Breast epithelium (tissue), 4 donors: Measurements from ENCODE around the gene RASL11A. TPM values are rescaled to one million over a fixed set of nuclear protein-coding genes. Genes with fewer than 3 reads are reported as not detected.
"Not testable (repeated sequence)": the region's sequence is repeated elsewhere in the genome, so short reads cannot be mapped to it uniquely, and the experiment has no call there.

Experiments used
- DNase-seq, 2 donors: peaks; one replicate each; pipeline ENCODE4 v3.0.0-alpha.2; 2019; ENCODE audit warnings: low spot score in 2 of 2
- H3K27ac ChIP-seq, 2 donors: fragments of 200-600 bp; sonication (generic) in 1 of 2; one replicate each; pipeline ENCODE4 v1.5.1; 2016 to 2019; ENCODE audit warnings: mild to moderate bottlenecking in 1 of 2
- H3K27me3 ChIP-seq, 2 donors: fragments of 200-600 bp; sonication (generic) in 1 of 2; one replicate each; pipeline versions ENCODE4 v1.5.1 to v1.6.0; 2017 to 2019; ENCODE audit warnings: control low read depth in 1 of 2, mild to moderate bottlenecking in 1 of 2
- H3K36me3 ChIP-seq: fragments of 200-600 bp; one replicate; pipeline ENCODE4 v1.5.1; 2019
- H3K4me1 ChIP-seq, 2 donors: fragments of 200-600 bp; sonication (generic); one replicate each; pipeline ENCODE4 v1.5.1; 2016 to 2019; ENCODE audit warnings: control low read depth in 1 of 2
- H3K4me3 ChIP-seq, 3 donors: fragments of 200-600 bp; sonication (generic); 1 replicate in 2 of 3; 2 replicates in 1 of 3; pipeline ENCODE4 v1.5.1; 2016 to 2019; ENCODE audit warnings: mild to moderate bottlenecking in 3 of 3, moderate library complexity in 2 of 3
- H3K9me3 ChIP-seq, 2 donors: fragments of 200-600 bp; sonication (generic) in 1 of 2; one replicate each; pipeline ENCODE4 v1.5.1; 2016 to 2019; ENCODE audit warnings: control low read depth in 1 of 2
- POLR2A ChIP-seq: fragments of 450-650 bp; IDR thresholded peaks from one replicate; pipeline ENCODE4 v1.6.1; 2016; ENCODE audit warnings: antibody characterized with exemption, mild to moderate bottlenecking, moderate library complexity
- POLR2AphosphoS5 ChIP-seq, 3 donors: sonication (generic); formaldehyde crosslinking; IDR thresholded peaks; one replicate each; pipeline ENCODE4 v1.6.1; 2017; ENCODE audit warnings: antibody characterized with exemption in 3 of 3
- intact Hi-C: fragments of 100-400 bp; cut with DNase I; formaldehyde crosslinking; loops from one replicate; pipeline ENCODE4 v1.15.1; 2023; ENCODE audit warnings: low total_unique reads
- total RNA-seq, 3 donors: library from RNA; depleted of rRNA; stranded (reverse); fragments of >200 nt; gene quantifications; one replicate each; pipeline ENCODE4 v1.1.0, GENCODE V29; 2016
- TF ChIP-seq, protein P1 (sequence below), 3 donors: fragments of 450-650 bp; IDR thresholded peaks; one replicate each; pipeline ENCODE4 v1.5.1; 2016 to 2017; ENCODE audit warnings: antibody characterized with exemption in 3 of 3, mild to moderate bottlenecking in 3 of 3, moderate library complexity in 3 of 3

RASL11A gene
- total RNA-seq, 3 donors from 2014 or later = 20.8 to 62.2 (median 39.3) TPM

DNA sequence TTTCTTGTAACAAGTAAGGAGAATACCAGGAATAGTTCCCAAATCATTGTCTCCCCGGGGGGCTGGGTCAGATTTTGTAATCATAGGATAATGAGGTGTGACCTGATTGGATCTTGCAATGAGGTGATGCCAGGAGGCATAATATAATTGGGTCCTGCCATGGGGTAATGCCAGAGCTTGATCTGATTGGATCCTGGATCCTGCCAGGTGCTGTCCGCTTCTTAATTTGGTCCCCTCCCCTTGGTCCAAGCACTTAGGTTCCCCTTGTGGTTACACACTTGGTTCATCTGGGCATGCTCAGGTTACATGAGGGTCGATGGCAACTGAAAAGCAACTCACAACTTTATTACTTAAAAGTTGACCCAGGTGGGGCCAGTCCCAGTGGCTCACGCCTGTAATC lies 20.1 kb downstream of the RASL11A start:
- H3K4me3 ChIP-seq = no peak overlapping the region
- no peaks in the 10 kb centered on the region for H3K36me3 ChIP-seq
- no peak for DNase-seq
- no peaks in the 10 kb centered on the region for H3K4me1 ChIP-seq
- H3K9me3 ChIP-seq = no peaks in the 10 kb centered on the region
- no peak overlapping the region for H3K27ac ChIP-seq
- H3K27me3 ChIP-seq = no peaks in the 10 kb centered on the region
- intact Hi-C loops = no loop called here
- TF ChIP-seq POLR2AphosphoS5 (IDR thresholded peaks at IDR 0.05) = no peak
- TF ChIP-seq POLR2A = no peak
- TF ChIP-seq, protein P1, sequence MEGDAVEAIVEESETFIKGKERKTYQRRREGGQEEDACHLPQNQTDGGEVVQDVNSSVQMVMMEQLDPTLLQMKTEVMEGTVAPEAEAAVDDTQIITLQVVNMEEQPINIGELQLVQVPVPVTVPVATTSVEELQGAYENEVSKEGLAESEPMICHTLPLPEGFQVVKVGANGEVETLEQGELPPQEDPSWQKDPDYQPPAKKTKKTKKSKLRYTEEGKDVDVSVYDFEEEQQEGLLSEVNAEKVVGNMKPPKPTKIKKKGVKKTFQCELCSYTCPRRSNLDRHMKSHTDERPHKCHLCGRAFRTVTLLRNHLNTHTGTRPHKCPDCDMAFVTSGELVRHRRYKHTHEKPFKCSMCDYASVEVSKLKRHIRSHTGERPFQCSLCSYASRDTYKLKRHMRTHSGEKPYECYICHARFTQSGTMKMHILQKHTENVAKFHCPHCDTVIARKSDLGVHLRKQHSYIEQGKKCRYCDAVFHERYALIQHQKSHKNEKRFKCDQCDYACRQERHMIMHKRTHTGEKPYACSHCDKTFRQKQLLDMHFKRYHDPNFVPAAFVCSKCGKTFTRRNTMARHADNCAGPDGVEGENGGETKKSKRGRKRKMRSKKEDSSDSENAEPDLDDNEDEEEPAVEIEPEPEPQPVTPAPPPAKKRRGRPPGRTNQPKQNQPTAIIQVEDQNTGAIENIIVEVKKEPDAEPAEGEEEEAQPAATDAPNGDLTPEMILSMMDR (IDR thresholded peaks at IDR 0.05) = no peak

DNA sequence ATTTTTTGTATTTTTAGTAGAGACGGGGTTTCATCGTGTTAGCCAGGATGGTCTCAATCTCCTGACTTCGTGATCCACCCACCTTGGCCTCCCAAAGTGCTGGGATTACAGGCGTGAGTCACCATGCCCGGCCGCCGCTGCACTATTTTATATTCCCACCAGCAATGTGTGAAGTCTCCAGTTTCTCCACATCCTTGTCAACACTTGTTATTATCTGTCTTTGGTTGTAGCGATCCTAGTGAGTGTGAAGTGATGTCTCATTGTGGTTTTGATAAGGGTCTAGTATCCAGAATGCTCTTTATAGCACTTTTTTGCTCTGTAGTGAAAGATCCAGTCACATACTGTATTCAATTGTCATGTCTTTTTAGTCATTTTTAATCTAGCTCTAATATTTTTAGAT lies 21.3 kb downstream of the RASL11A start:
- not testable (repeated sequence) for DNase-seq, H3K4me1 ChIP-seq

DNA sequence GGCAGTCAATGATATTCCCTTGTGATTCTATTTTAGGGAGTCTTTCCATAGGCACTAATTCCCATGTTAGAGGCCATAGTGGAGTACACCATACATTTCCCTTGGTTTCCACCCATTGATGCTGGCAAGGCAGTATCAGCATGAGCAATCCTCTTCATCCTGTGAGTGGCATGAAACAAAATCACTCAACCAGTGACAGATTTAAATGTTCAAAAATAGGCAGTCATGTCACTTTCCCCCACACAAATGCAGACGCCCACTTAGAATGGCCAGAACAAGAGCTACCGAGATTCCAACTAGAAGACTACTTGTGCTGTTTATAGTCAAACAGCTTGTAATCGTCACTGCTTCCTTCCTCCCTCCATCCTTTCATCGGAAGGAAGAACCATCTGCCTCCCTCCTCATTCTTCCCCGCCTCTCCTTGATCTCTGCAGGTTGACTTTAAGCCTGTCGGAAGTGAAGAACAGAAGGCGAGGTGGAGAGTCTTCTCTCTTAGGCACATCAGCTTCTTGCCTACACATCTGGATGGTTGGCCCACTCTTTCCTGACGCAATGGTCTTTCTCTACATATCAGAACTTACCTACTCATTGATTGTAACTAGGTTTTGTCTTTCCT lies 22.6 kb downstream of the RASL11A start:
- H3K27me3 ChIP-seq = no peaks in the 10 kb centered on the region
- no peaks in the 10 kb centered on the region for H3K9me3 ChIP-seq
- H3K27ac ChIP-seq = no peak overlapping the region
- TF ChIP-seq, protein P1 (IDR thresholded peaks at IDR 0.05) = no peak
- TF ChIP-seq POLR2A (no peak), POLR2AphosphoS5 (IDR thresholded peaks at IDR 0.05) (no peak)
- no peaks in the 10 kb centered on the region for H3K36me3 ChIP-seq
- no peak for DNase-seq
- H3K4me1 ChIP-seq = no peaks in the 10 kb centered on the region
- H3K4me3 ChIP-seq = no peak overlapping the region
- intact Hi-C loops = no loop called here

More for the DNA sequence above, 21.3 kb downstream of the RASL11A start:
- H3K4me3 ChIP-seq, intact Hi-C loops, H3K27me3 ChIP-seq, H3K27ac ChIP-seq, H3K36me3 ChIP-seq, H3K9me3 ChIP-seq: not testable (repeated sequence)

DNA sequence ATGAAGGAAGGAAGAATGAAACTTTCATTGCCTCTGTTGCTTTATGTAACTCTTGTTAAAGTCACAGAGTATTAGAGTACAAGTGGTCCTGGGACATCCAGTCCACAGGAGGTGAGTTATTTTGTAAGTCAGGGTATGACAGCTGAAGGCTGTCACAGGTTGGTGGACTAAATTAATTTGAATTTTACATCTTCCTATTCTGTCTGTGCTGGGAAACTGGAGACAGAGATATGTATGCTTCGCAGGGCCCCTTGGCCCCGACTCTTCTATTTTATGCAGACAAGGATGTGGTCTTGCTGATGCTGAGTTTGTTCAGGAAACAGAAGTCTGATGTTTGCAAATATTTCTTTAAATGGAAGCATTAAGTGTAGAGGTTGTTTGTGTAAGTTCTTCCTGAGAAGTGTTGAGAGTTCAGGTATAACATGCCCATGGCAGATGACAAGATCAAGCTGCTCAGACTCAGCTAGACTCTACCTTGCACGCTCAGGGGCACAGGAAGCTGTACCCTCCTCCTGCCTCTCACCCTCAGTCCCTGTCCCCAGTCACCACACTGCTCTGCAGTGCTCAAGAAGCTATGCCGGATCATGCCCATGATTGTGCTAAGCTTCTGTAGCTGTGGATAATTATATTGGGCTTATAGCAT lies 23.4 kb downstream of the RASL11A start:
- DNase-seq = no peak
- Histone ChIP-seq H3K4me3 (no peak overlapping the region), H3K27ac (no peak overlapping the region), H3K9me3 (no peaks in the 10 kb centered on the region), H3K36me3 (no peaks in the 10 kb centered on the region), H3K27me3 (no peaks in the 10 kb centered on the region), H3K4me1 (no peaks in the 10 kb centered on the region)
- intact Hi-C loops = no loop called here
- TF ChIP-seq, protein P1 (IDR thresholded peaks at IDR 0.05) = no peak
- TF ChIP-seq POLR2A (no peak), POLR2AphosphoS5 (IDR thresholded peaks at IDR 0.05) (no peak)

GRCh38 chr13:27295096-27295495 lies 24.5 kb downstream of the RASL11A start:
- DNase-seq = no peak
- Histone ChIP-seq H3K4me3 (no peak overlapping the region), H3K27me3 (no peaks in the 10 kb centered on the region), H3K36me3 (no peaks in the 10 kb centered on the region), H3K9me3 (no peaks in the 10 kb centered on the region), H3K4me1 (no peaks in the 10 kb centered on the region), H3K27ac (no peak overlapping the region)
- intact Hi-C loops = no loop called here
- TF ChIP-seq POLR2AphosphoS5 (IDR thresholded peaks at IDR 0.05) (no peak), POLR2A (no peak)
- TF ChIP-seq, protein P1 (IDR thresholded peaks at IDR 0.05) = no peak
